GM19455 (cell line): ENCODE results near the gene KCNQ2.

Experiments
- ATAC-seq: cut with Tn5 transposase; IDR thresholded peaks from one replicate; pipeline ENCODE4 v1.9.1; 2021; ENCODE audit not compliant: unreplicated experiment

The KCNQ2 gene

DNA sequence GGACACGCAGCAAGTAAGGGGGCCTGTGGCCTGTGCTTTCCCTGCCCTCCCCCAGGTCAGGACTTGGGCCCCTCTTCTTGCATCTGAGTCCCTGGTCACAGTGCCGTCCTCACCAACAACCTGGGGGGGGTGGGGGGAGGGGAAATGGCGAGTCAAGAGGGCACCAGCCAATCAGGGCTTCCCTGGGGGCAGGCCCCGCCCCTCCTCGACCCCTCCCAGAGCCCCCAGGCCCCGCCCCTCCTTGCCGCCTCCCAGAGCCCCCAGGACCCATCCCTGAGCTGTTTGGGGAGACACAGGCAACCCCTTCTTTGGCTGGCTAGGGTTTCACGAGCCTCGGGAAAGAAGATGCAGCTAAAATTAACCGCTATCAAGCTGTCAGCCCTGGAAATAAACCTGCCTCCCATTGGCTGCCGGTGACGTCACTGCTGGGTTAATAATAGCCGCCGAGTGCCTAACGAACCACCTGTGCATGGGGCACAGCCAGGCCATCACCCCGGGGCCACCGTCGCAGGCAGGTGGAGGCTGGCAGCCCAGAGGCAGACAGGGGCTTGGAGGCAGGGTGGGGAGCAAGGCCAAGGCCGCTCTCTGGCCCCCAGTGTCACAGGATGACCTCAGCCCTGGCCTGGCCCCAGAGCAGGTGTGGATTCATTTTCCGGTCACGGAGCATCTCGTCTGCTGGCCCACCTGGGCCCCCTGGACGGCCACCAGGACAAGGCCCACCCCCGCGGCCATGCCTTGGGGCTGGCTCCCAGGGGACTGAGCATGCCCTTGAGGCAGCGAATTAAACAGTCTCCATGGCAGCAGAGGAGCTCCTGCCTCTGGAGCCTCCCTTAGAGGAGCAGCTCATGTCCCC lies 29.6 kb upstream of the KCNQ2 start:
- no peak for ATAC-seq

DNA sequence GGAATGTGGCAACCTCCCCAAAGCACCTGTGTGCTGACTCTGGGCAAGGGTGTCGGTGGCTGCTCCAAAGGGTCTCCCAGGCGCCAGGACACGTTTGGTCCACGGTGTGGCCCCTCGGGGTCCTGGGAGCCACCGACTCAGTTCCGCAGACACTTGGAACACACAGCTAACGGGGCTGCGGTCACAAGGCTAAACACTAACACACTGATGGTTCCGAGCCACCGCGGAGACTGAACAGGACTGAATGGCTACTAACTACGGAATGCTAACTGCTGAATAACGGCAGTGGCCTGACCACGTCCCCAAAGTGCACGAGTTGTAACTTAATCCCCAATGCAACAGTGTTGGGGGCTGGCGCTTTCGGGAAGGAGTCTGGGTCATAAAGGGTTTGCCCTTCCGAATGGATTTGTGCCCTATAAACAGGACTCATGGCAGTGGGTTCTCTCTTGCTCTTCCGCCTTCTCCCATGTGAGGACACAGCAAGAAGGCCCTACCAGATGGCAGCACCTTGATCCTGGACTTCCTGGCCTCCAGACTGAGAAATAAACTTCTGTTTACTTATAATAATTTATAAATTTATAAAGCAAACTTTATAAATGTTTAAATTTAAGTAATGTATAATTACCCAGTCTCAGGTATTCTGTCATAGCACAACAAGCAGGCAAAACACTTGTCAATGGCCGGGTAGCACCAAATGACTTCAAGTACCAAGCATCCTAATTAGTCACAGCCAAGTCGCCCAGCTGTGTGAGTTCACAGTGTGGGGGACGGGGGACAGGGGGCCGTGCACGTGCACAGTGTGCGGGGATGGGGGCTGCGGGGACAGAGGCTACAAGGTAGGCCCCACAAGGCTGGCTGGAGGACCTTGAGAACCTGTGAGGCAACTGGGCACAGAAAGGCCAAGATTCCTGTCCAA lies 28.7 kb upstream of the KCNQ2 start:
- no peak for ATAC-seq

GRCh38 chr20:63500151-63500901 lies 27.9 kb upstream of the KCNQ2 start:
- no peak for ATAC-seq

DNA sequence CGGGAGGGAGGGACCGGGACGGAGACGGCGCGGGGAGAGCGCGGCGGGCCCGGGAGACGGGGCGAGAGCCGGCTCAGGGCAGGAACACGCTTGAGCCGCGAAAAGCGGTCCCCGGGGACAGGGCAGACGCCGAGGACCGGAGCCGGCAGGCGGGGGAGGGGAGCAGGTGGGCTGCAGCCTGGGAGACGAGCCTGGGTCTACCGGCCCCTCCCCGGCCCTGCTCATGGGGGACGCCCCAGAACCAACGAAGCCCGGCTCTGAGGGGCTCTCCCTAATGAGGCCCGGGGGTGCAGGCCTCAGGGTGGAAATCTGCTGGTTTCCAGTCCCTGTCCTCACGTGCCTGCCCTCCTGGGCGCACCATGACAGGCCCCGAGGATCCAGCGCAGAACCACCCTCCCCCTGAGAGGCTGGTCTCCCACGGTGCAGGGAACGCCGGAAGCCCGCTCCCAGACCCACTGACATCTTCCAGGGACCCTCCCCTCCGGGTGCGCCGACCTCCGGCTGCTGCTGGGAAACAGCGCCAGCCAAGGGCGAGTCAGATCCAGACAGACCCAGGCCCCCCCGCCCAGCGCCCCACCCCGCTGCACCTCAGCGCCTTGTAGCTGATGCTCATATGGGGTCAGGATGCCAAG lies 27.0 kb upstream of the KCNQ2 start:
- ATAC-seq, result no peak

GRCh38 chr20:63498960-63499337 lies 26.5 kb upstream of the KCNQ2 start, which contains the start of gene EEF1A2:
EEF1A2 (minus strand) TSS chr20:63499083; CDS start chr20:63497763, 1,320 bp downstream.
- no peak for ATAC-seq

GRCh38 chr20:63497946-63498935 lies 25.8 kb upstream of the KCNQ2 start:
- ATAC-seq, result no peak

- ATAC-seq, result no peak
These were observed 24.9 kb upstream of the KCNQ2 start for GRCh38 chr20:63497138-63497945.

- no peak for ATAC-seq
These were observed 24.2 kb upstream of the KCNQ2 start for GRCh38 chr20:63496596-63497120.

GRCh38 chr20:63495741-63496595 lies 23.5 kb upstream of the KCNQ2 start:
- no peak for ATAC-seq

DNA sequence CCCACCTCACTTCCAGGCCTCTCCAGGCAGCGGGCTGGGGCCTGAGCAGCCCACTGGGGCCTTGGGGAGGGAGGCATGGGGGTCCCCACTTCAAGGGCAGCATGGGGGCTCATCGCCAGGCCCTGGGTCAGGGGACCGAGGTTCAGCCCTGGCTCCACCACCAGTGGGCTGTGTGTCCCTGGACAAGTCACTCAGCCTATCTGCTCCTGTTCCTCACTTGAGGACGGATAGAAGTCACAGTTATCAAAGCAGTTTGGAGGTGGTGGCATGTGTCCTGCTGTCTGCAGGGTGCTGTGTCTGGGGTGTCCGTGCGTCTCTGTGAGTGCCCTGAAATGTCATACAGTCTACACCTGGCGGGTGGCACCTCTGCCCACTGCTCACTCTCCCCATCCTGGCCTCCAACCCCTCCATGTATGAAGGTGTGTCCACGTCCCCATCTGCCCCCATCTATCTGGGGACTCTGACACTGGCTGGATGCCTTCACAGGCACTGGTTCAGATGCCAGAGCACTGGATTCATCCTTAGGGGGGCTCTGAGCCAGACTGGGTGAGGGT lies 22.8 kb upstream of the KCNQ2 start:
- no peak for ATAC-seq

- no peak for ATAC-seq
These were observed 22.1 kb upstream of the KCNQ2 start for GRCh38 chr20:63494420-63495166.

- ATAC-seq, result no peak
These were observed 21.6 kb upstream of the KCNQ2 start for GRCh38 chr20:63494084-63494419.

DNA sequence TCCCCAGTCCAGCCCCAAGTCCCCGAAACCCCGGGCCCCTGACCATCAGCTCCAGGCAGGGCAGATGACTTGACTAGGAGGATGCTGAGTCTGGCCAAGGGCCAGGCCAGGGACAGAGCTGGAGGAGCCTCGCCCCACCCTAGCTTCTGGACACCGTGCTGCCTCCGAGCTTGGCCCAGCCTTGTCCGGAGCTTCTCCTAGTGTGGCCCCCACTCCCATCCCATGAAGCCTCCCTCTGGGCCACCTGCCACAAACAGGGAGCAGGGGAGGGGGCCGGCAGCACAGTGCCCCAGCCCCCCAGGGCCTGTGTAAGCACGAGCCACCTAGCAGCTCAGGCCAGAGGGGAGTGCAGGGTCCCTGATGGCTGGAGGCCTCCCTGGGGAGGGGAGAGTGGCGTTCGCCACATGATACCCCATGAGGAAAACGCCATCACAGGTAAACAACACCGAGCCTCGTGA lies 21.1 kb upstream of the KCNQ2 start:
- no peak for ATAC-seq

DNA sequence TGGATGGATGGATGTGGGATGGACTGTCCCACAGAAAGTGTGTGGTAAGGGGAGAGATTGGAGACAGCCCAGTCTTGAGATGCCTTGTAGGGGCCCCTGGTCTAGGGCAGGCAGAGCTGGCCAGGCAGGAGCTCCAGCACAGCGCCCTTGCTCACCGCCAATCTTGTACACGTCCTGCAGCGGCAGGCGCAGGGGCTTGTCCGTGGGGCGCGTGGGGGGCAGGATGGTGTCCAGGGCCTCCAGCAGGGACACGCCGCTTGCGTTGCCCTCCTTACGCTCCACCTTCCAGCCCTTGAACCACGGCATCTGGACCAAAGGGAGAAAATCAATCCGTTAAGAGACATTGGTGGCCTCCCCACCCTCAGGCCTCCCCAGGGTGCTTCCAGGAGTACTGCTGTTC lies 20.5 kb upstream of the KCNQ2 start:
- no peak for ATAC-seq

GRCh38 chr20:63492518-63492917 lies 20.1 kb upstream of the KCNQ2 start:
- no peak for ATAC-seq

DNA sequence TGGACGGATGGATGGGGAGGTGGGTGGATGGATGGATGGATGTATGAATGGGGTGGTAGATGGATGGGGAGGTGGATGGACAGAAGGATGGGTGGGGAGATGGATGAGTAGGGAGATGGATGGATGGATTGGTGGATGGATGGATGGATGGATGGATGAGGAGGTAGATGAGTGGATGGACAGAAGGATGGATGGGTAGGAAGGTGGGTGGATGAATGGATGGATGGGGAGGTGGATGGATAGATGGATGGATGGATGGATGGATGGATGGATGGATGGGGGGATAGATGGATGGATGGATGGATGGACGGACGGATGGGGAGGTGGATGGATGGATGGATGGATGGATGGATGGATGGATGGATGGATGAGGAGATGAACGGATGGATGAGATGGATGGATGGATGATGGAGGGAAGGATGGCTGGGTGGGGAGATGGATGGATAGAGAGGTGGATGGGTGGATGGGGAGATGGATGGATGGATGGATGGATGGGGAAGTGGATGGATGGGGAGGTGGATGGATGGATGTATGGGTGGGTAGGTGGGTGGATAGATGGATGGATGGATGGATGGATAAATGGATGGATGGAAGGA lies 19.3 kb upstream of the KCNQ2 start:
- ATAC-seq, result no peak
